Mesodermal cell (in vitro differentiated cells): ENCODE results near the gene IGFALS.
A peak's percentile ranks its signal among the peaks of the same experiment; 100 is the strongest.

Source experiments
- H3K27ac ChIP-seq: 2 replicates; pipeline ENCODE4 v1.7.0; 2013; ENCODE audit warnings: mild to moderate bottlenecking, low read depth, low read length, moderate library complexity; ENCODE audit not compliant: severe bottlenecking
- H3K36me3 ChIP-seq: 2 replicates; pipeline ENCODE4 v1.7.1; 2013; ENCODE audit warnings: mild to moderate bottlenecking, low read length, moderate library complexity; ENCODE audit not compliant: control insufficient read depth, insufficient read depth
- H3K4me1 ChIP-seq: one replicate; pipeline ENCODE4 v1.7.1; 2013; ENCODE audit warnings: mild to moderate bottlenecking, low read length; ENCODE audit not compliant: insufficient read depth, control insufficient read depth, poor library complexity, severe bottlenecking
- H3K4me3 ChIP-seq: 2 replicates; pipeline ENCODE4 v1.7.0; 2013; ENCODE audit warnings: low read length, control low read depth, mild to moderate bottlenecking; ENCODE audit not compliant: insufficient read depth, poor library complexity, severe bottlenecking; ENCODE audit errors: extremely low read depth
- H3K9me3 ChIP-seq: 2 replicates; pipeline ENCODE4 v1.7.1; 2013; ENCODE audit warnings: mild to moderate bottlenecking, low read length, moderate library complexity; ENCODE audit not compliant: control insufficient read depth
- WGBS, 2 experiments: methylation state at CpG; one replicate each; pipeline ENCODE4 v1.1.5; 2013; ENCODE audit warnings: missing lambda C conversion rate in 2 of 2; ENCODE audit not compliant: insufficient coverage in 2 of 2; 5-methylcytosine and 5-hydroxymethylcytosine counted together

IGFALS gene

DNA sequence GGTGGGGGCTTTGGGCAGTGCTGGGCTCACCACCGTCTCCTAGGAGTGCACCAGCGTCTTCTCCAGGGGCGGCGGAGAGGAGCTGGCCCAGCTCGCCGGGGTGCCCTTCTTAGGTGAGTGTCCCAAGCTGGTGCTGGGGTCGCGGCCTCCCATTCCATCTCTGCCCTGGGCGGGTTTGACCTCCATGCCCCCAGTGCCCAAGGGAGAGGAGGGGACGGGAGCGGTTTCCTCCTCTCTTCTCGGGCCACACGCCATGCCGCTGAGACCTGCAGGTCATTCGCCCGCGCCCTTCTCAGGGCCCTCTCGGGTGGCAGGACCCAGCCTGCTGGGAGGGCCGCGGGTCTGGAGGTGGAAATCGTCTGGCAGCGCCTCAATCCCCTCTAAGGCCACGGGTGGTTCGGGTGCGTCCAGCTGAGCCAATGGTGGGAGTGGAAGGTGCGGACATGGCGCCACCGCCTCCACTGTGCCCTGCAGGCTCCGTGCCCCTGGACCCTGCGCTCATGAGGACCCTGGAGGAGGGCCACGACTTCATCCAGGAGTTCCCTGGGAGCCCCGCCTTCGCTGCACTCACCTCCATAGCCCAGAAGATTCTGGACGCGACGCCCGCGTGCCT lies 5.3 kb downstream of the IGFALS start:
- no peak overlapping the region for H3K27ac ChIP-seq
- WGBS, 2 experiments, result 95 to 96% methylated on average over 30 to 34 of the region's 38 CpGs
- H3K36me3 ChIP-seq, result peaks cover 49% of the 10 kb centered on the region
- no peak overlapping the region for H3K4me3 ChIP-seq
- no peaks in the 10 kb centered on the region for H3K9me3 ChIP-seq
- no peaks in the 10 kb centered on the region for H3K4me1 ChIP-seq

- H3K4me3 ChIP-seq, result no peak overlapping the region
- H3K9me3 ChIP-seq, result no peaks in the 10 kb centered on the region
- no peaks in the 10 kb centered on the region for H3K4me1 ChIP-seq
- peaks cover 49% of the 10 kb centered on the region for H3K36me3 ChIP-seq
- no peak overlapping the region for H3K27ac ChIP-seq
- 96 to 97% methylated on average over 44 of the region's 44 CpGs for WGBS, 2 experiments
These were observed 6.0 kb downstream of the IGFALS start for GRCh38 chr16:1787322-1788094.

- peaks cover 49% of the 10 kb centered on the region for H3K36me3 ChIP-seq
- H3K27ac ChIP-seq, result no peak overlapping the region
- no peaks in the 10 kb centered on the region for H3K9me3 ChIP-seq
- no peak overlapping the region for H3K4me3 ChIP-seq
- WGBS, 2 experiments, result 91 to 97% methylated on average over 6 of the region's 6 CpGs
- H3K4me1 ChIP-seq, result no peaks in the 10 kb centered on the region
These were observed 6.5 kb downstream of the IGFALS start for GRCh38 chr16:1787056-1787321.

- 95 to 97% methylated on average over 48 of the region's 51 CpGs for WGBS, 2 experiments
- H3K4me1 ChIP-seq, result peaks cover under 1% of the 10 kb centered on the region
- H3K9me3 ChIP-seq, result no peaks in the 10 kb centered on the region
- no peak overlapping the region for H3K4me3 ChIP-seq
- peaks cover 49% of the 10 kb centered on the region for H3K36me3 ChIP-seq
- H3K27ac ChIP-seq, result no peak overlapping the region
These were observed 7.1 kb downstream of the IGFALS start for GRCh38 chr16:1786242-1787055.

GRCh38 chr16:1785846-1786170 lies 7.7 kb downstream of the IGFALS start:
- WGBS, 2 experiments, result 96 to 99% methylated on average over 10 to 14 of the region's 14 CpGs
- Histone ChIP-seq H3K27ac (no peak overlapping the region), H3K9me3 (no peaks in the 10 kb centered on the region), H3K4me3 (no peak overlapping the region), H3K36me3 (peaks cover 52% of the 10 kb centered on the region), H3K4me1 (peaks cover 6% of the 10 kb centered on the region)

DNA sequence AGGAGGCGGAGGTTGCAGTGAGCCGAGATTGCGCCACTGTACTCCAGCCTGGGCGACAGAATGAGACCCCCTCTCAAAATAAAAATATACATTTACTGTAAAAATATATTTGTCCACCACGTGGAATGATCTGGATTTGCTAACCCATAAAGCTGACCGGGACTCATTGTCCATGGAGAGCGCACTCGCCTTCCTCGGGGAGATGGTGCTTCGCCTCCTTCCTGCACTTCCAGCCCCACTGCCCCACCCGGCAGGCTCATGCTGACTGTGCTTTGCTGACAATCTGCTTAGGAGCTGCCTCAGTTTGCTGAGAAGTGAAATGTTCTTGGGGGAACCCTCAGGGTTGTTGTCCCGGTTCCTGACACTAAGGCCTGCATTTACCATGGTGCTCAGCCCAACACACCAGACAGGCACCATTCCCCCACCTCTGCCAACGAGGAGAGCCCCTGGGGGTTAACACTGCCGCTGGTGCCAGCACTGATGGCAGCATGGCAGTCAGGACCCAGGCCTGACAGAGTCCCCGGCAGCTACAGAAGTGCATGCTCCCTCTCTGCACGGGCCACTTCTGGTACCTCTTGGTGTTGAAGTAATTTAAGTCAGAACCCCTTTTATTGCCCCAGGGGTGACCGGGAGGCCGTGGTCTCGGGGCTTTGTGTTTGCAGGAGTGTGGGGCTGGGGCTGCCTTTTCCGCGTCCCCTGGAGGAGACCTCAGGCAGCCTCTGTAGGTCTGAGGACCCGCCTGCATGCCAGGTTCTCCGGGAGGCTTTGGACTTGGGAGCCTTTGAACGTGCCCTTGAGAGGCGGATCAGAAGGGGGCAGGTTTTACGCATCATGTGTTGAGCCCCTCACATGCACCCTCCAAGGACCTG lies 8.3 kb downstream of the IGFALS start:
- Histone ChIP-seq H3K36me3 (peaks cover 54% of the 10 kb centered on the region), H3K4me1 (peaks cover 6% of the 10 kb centered on the region), H3K9me3 (no peaks in the 10 kb centered on the region), H3K4me3 (no peak overlapping the region), H3K27ac (no peak overlapping the region)
- WGBS, 2 experiments, result 95 to 98% methylated on average over 18 to 24 of the region's 26 CpGs

- Histone ChIP-seq H3K4me1 (peaks cover 6% of the 10 kb centered on the region), H3K27ac (peak within 1 kb of the TSS; percentile 76), H3K4me3 (peak within 1 kb of the TSS; percentile 93), H3K9me3 (no peaks in the 10 kb centered on the region), H3K36me3 (peaks cover 55% of the 10 kb centered on the region)
- WGBS, 2 experiments, result 0% methylated on average over 84 to 89 of the region's 102 CpGs
These were observed 10.9 kb downstream of the IGFALS start, which contains the start of the genes NUBP2 and SPSB3 for GRCh38 chr16:1782408-1783264. NUBP2 (plus strand) TSS chr16:1782960; CDS start chr16:1783021, 61 bp downstream. SPSB3 (minus strand) TSS chr16:1782571; CDS start chr16:1781483, 1,088 bp downstream.

DNA sequence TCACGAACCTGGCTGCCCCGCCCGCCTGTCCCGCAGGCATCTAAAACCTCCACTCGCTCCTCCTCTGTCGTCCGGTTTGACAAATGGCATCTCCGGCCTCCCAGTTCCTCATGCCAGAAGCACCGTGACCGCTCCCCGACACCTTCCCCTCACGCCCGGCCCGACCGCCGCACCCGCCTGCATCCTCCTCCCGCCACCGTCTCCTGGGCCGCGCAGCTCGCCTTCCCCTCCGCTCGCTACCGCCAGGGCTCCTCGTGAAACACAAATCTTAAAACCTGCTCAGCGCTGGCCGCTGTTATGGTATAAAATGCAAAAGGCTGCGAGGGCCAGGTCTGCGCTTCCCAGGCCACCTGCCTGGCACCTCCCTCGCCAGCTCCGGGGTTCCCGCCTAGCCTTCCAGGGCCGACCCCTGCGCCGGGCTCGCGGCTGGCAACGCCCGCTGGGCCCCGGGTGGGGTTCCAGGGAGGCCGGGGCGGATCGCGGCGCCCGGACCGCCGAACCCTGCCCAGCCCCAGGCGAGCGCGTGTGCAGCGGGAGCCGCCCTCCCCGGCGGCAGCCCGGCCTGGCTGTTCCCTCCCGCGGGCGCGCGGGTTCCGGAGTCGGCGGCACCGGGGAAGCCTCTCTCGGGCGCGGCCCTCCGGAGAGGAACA lies 11.6 kb downstream of the IGFALS start:
- H3K9me3 ChIP-seq, result no peaks in the 10 kb centered on the region
- peak overlapping the region; percentile 36 for H3K27ac ChIP-seq
- peak overlapping the region; percentile 93 for H3K4me3 ChIP-seq
- H3K36me3 ChIP-seq, result peaks cover 55% of the 10 kb centered on the region
- WGBS, 2 experiments, result 1% methylated on average over 45 to 53 of the region's 70 CpGs
- H3K4me1 ChIP-seq, result peaks cover 6% of the 10 kb centered on the region

- Histone ChIP-seq H3K27ac (no peak overlapping the region), H3K9me3 (no peaks in the 10 kb centered on the region), H3K4me1 (peaks cover 6% of the 10 kb centered on the region), H3K36me3 (peaks cover 55% of the 10 kb centered on the region), H3K4me3 (peak overlapping the region; percentile 93)
- 86% methylated on average over 19 to 20 of the region's 20 CpGs for WGBS, 2 experiments
These were observed 12.3 kb downstream of the IGFALS start for GRCh38 chr16:1781254-1781653.
